H1 (cell line): ENCODE results near the gene CLP1. TPM values are rescaled to one million over a fixed set of nuclear protein-coding genes. Genes with fewer than 3 reads are reported as not detected.
A peak's percentile ranks its signal among the peaks of the same experiment; 100 is the strongest.

ENCODE experiments used
- CTCF ChIA-PET: fragments of 300-600 bp; sonication (Branson Sonifier 250); formaldehyde crosslinking; loops from one replicate; lab custom pipeline; 2021; ENCODE audit not compliant: partially characterized antibody; lab: Charles Lee
- POLR2A ChIA-PET: fragments of 300-600 bp; sonication (Branson Sonifier 250); formaldehyde crosslinking; loops from one replicate; lab custom pipeline; 2021; ENCODE audit warnings: inconsistent platforms; ENCODE audit not compliant: partially characterized antibody; lab: Charles Lee
- DNase-seq, 2 experiments: peaks; one replicate each; pipeline versions ENCODE4 v3.0.0 to v3.0.0-alpha.2; 2010 to 2022; ENCODE audit warnings: low spot score in 2 of 2, low read depth in 1 of 2, mixed read lengths in 1 of 2
- FAIRE-seq: peaks from 2 replicates; lab custom pipeline; 2011; peaks lifted over from hg19 to GRCh38; lab: Jason Lieb, UNC
- H2AFZ ChIP-seq: 2 replicates; pipeline ENCODE4 v1.8.1; 2012; ENCODE audit warnings: low read length, inconsistent platforms
- H2AK5ac ChIP-seq: 2 replicates; pipeline ENCODE4 v1.6.1; 2013; ENCODE audit warnings: low read depth, low read length
- H2BK120ac ChIP-seq: replicated peaks from 2 replicates; pipeline ENCODE3; 2013; ENCODE audit warnings: low read depth, low read length, inconsistent platforms
- H2BK12ac ChIP-seq: 2 replicates; pipeline ENCODE4 v1.6.1; 2013; ENCODE audit warnings: low read depth, low read length
- H2BK15ac ChIP-seq: 2 replicates; pipeline ENCODE4 v1.6.1; 2013; ENCODE audit warnings: low read length
- H2BK20ac ChIP-seq: 2 replicates; pipeline ENCODE4 v1.6.1; 2013; ENCODE audit warnings: low read length
- H2BK5ac ChIP-seq: 2 replicates; pipeline ENCODE4 v1.6.1; 2013; ENCODE audit warnings: low read depth, low read length
- H3K14ac ChIP-seq: 2 replicates; pipeline ENCODE4 v1.6.1; 2013; ENCODE audit warnings: inconsistent platforms; ENCODE audit not compliant: insufficient read length
- H3K18ac ChIP-seq: 2 replicates; pipeline ENCODE4 v1.6.1; 2013; ENCODE audit warnings: low read length; ENCODE audit errors: extremely low read depth
- H3K23ac ChIP-seq: 2 replicates; pipeline ENCODE4 v1.6.1; 2013; ENCODE audit warnings: inconsistent platforms; ENCODE audit not compliant: insufficient read length
- H3K23me2 ChIP-seq: 2 replicates; pipeline ENCODE4 v1.6.1; 2013; ENCODE audit warnings: low read depth, low read length
- H3K27ac ChIP-seq: 2 replicates; pipeline ENCODE4 v1.6.1; 2011; ENCODE audit warnings: low read depth, low read length, inconsistent platforms
- H3K27me3 ChIP-seq, 4 experiments: replicated peaks in 1 of 4; 1 replicate in 1 of 4; 2 replicates in 3 of 4; pipeline versions ENCODE4 v1.6.1 to v1.8.1; 2011 to 2013; ENCODE audit warnings: low read length in 3 of 4, mild to moderate bottlenecking in 3 of 4, inconsistent platforms in 2 of 4, mixed read lengths in 2 of 4, moderate library complexity in 1 of 4; ENCODE audit not compliant: control insufficient read depth in 3 of 4, insufficient read depth in 3 of 4; ENCODE audit errors: extremely low read depth in 1 of 4
- H3K36me3 ChIP-seq, 4 experiments: 2 replicates each; pipeline versions ENCODE4 v1.6.1 to v1.8.1; 2011 to 2013; ENCODE audit warnings: mild to moderate bottlenecking in 4 of 4, low read length in 3 of 4, moderate library complexity in 2 of 4, control low read depth in 1 of 4, inconsistent platforms in 1 of 4; ENCODE audit not compliant: insufficient read depth in 4 of 4, control insufficient read depth in 2 of 4
- H3K4ac ChIP-seq: replicated peaks from 2 replicates; pipeline ENCODE3; 2013; ENCODE audit warnings: low read length, low read depth, mixed read lengths, inconsistent platforms; ENCODE audit not compliant: insufficient read length
- H3K4me1 ChIP-seq, 4 experiments: replicated peaks in 1 of 4; 1 replicate in 1 of 4; 2 replicates in 3 of 4; pipeline versions ENCODE4 v1.6.1 to v1.8.1; 2011 to 2013; ENCODE audit warnings: low read length in 3 of 4, inconsistent platforms in 2 of 4, mixed read lengths in 1 of 4; ENCODE audit not compliant: insufficient read depth in 4 of 4, control insufficient read depth in 3 of 4
- H3K4me2 ChIP-seq, 2 experiments: 2 replicates each; pipeline versions ENCODE4 v1.6.1 to v1.8.1; 2011 to 2013; ENCODE audit warnings: low read depth in 2 of 2, low read length in 2 of 2, control low read depth in 1 of 2, inconsistent platforms in 1 of 2, mild to moderate bottlenecking in 1 of 2; ENCODE audit not compliant: insufficient read depth in 1 of 2
- H3K4me3 ChIP-seq, 4 experiments: fragments of 200-600, 300-600 bp in 1 of 4; sonication (generic), shearing (Covaris generic), sonication (Bioruptor Twin) in 1 of 4; 2 replicates each; pipeline versions ENCODE4 v1.5.1 to v1.8.1; 2011 to 2016; ENCODE audit warnings: low read length in 4 of 4, low read depth in 3 of 4, control low read depth in 2 of 4, inconsistent platforms in 2 of 4, mild to moderate bottlenecking in 2 of 4, mixed read lengths in 1 of 4, moderate library complexity in 1 of 4; ENCODE audit not compliant: insufficient read depth in 2 of 4; ENCODE audit errors: extremely low read depth in 1 of 4
- H3K56ac ChIP-seq: replicated peaks from 2 replicates; pipeline ENCODE3; 2013; ENCODE audit warnings: low read depth, mild to moderate bottlenecking, mixed read lengths, low read length, inconsistent platforms; ENCODE audit not compliant: insufficient read length
- H3K79me1 ChIP-seq: 2 replicates; pipeline ENCODE4 v1.6.1; 2013; ENCODE audit warnings: low read depth, low read length, control low read depth
- H3K79me2 ChIP-seq, 2 experiments: 2 replicates each; pipeline versions ENCODE4 v1.6.1 to v1.8.1; 2012 to 2013; ENCODE audit warnings: low read length in 2 of 2, mild to moderate bottlenecking in 2 of 2, inconsistent platforms in 1 of 2; ENCODE audit not compliant: insufficient read depth in 2 of 2, control insufficient read depth in 1 of 2
- H3K9ac ChIP-seq, 4 experiments: replicated peaks in 1 of 4; 1 replicate in 1 of 4; 2 replicates in 3 of 4; pipeline versions ENCODE4 v1.6.1 to v1.8.1; 2011 to 2013; ENCODE audit warnings: low read depth in 3 of 4, low read length in 3 of 4, control low read depth in 2 of 4, mild to moderate bottlenecking in 2 of 4, moderate library complexity in 2 of 4, inconsistent platforms in 1 of 4; ENCODE audit errors: extremely low read depth in 1 of 4
- H3K9me3 ChIP-seq, 2 experiments: 2 replicates each; pipeline versions ENCODE4 v1.6.1 to v1.8.1; 2012 to 2013; ENCODE audit warnings: mild to moderate bottlenecking in 2 of 2, moderate library complexity in 2 of 2, control low read depth in 1 of 2, inconsistent platforms in 1 of 2, low read depth in 1 of 2, low read length in 1 of 2, mixed read lengths in 1 of 2; ENCODE audit not compliant: insufficient read depth in 2 of 2
- H4K20me1 ChIP-seq, 2 experiments: replicated peaks in 1 of 2; 2 replicates each; pipeline versions ENCODE3 to v1.8.1; 2011 to 2013; ENCODE audit warnings: inconsistent platforms in 2 of 2, low read length in 2 of 2, mild to moderate bottlenecking in 1 of 2; ENCODE audit not compliant: insufficient read depth in 2 of 2, control insufficient read depth in 1 of 2
- H4K5ac ChIP-seq: 2 replicates; pipeline ENCODE4 v1.6.1; 2013; ENCODE audit warnings: low read length, low read depth, mixed read lengths, inconsistent platforms; ENCODE audit not compliant: insufficient read length
- H4K8ac ChIP-seq: 2 replicates; pipeline ENCODE4 v1.8.0; 2013; ENCODE audit warnings: mild to moderate bottlenecking, moderate library complexity, low read length, inconsistent platforms; ENCODE audit not compliant: insufficient read depth; ENCODE audit errors: extremely low read depth
- H4K91ac ChIP-seq: replicated peaks from 2 replicates; pipeline ENCODE3; 2013; ENCODE audit warnings: low read length, mixed read lengths, inconsistent platforms; ENCODE audit not compliant: insufficient read length
- ASH2L ChIP-seq: fragments of 200-600, 300-600 bp; sonication (generic); IDR thresholded peaks from one replicate; pipeline ENCODE4 v1.7.1; 2017; ENCODE audit warnings: low read length
- CHD2 ChIP-seq: IDR thresholded peaks from 2 replicates; pipeline ENCODE4 v1.6.1; 2012; ENCODE audit warnings: low read length, improper control_type of control experiment
- HDAC2 ChIP-seq, 2 experiments: fragments of 300-600 bp in 1 of 2; sonication (generic) in 1 of 2; IDR thresholded peaks; 2 replicates each; pipeline ENCODE4 v1.6.1; 2011 to 2012; ENCODE audit warnings: low read depth in 2 of 2, low read length in 2 of 2, mild to moderate bottlenecking in 2 of 2, moderate library complexity in 2 of 2, borderline replicate concordance in 1 of 2, inconsistent platforms in 1 of 2
- TCF12 ChIP-seq: IDR thresholded peaks from 2 replicates; pipeline ENCODE4 v1.6.1; 2011; ENCODE audit warnings: low read depth, mild to moderate bottlenecking, low read length
- TEAD4 ChIP-seq: IDR thresholded peaks from 2 replicates; pipeline ENCODE4 v1.6.1; 2012; ENCODE audit warnings: low read depth, low read length, inconsistent platforms, mixed read lengths
- WGBS, 2 experiments: shearing (Covaris generic) in 1 of 2; methylation state at CpG; one replicate each; pipeline versions ENCODE4 v1.1.6 to v1.1.7; 2013 to 2015; ENCODE audit warnings: low lambda C conversion rate in 2 of 2, mixed read lengths in 2 of 2, inconsistent platforms in 1 of 2, low coverage in 1 of 2, missing lambda C conversion rate in 1 of 2; ENCODE audit not compliant: insufficient replicate concordance in 2 of 2, insufficient coverage in 1 of 2, insufficient read length in 1 of 2; ENCODE audit errors: extremely low coverage in 1 of 2, missing lambda C conversion rate in 1 of 2; 5-methylcytosine and 5-hydroxymethylcytosine counted together
- polyA plus RNA-seq, 7 experiments: library from polyadenylated mRNA; depleted of rRNA in 3 of 7; stranded (reverse) in 5 of 7; unstranded in 2 of 7; fragments of >200 nt in 5 of 7; fragments of 200-250 nt in 2 of 7; gene quantifications; 1 replicate in 5 of 7; 2 replicates in 1 of 7; 4 replicates in 1 of 7; pipeline versions ENCODE4 v1.2.1 to v1.2.3, GENCODE V29; 2011 to 2013; ENCODE audit warnings: missing spikeins in 2 of 7, mixed read lengths in 2 of 7
- total RNA-seq: library from RNA; stranded (reverse); fragmentation: NEBNext Ultra II Directional; extraction: Animal tissue kit (Norgen Biotek cat#: 25700); gene quantifications from 2 replicates; pipeline ENCODE4 v1.2.1, GENCODE V29; 2021

The CLP1 gene
- total and polyA plus RNA-seq, 2 of the 8 experiments (the other 6 are each of a cell fraction or from before 2014, with no cell fraction given) = 29.4 to 29.9 TPM

DNA sequence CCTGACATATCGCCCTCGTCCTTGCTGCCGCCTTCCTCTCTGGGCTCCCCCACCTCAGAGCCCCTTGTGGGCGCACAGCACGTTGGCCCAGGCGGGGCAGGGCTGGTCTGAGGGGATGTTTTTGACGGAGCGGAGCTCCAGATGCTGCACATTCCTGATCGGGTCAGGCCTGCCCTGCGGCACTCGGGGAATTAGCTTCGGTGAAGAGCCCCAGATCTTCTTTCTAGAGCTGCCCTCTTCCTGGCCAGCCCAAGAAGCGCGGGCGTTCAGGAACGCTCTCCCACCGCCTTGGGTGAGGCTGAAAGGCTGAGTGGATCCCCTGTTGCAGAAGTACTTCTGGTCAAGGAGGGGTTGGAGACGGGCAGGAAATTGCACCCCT is 19.9 kb upstream of the CLP1 start:
- FAIRE-seq (no peak), DNase-seq (no peak)
- no peak overlapping the region for H2AFZ ChIP-seq
- H3K4ac ChIP-seq = peak overlapping the region; percentile 34
- peaks cover 11 to 31% (median 22%) of the 10 kb centered on the region in 4 experiments for H3K4me1 ChIP-seq
- peaks cover 7 to 23% (median 11%) of the 10 kb centered on the region in 4 experiments; a peak in 6 of 8 replicates for H3K36me3 ChIP-seq
- peak overlapping the region; percentile 27 to 100 (median 68); a peak in 7 of 8 replicates for H3K4me3 ChIP-seq
- H2BK5ac ChIP-seq = peak overlapping the region; percentile 100
- H3K9me3 ChIP-seq = no peaks in the 10 kb centered on the region
- H3K14ac ChIP-seq = peak overlapping the region; percentile 9
- H2BK12ac ChIP-seq = peak overlapping the region; percentile 98
- WGBS, 2 experiments = 15% methylated on average over 18 of the region's 18 CpGs; no CpG with 5 or more reads in 1 of the 2 experiments
- H4K91ac ChIP-seq = peak overlapping the region; percentile 92
- H3K79me2 ChIP-seq = peaks cover 0 to 37% of the 10 kb centered on the region in 2 experiments; a peak in 2 of 4 replicates
- peak overlapping the region; percentile 97 for H3K27ac ChIP-seq
- H2BK20ac ChIP-seq = peak overlapping the region; percentile 75
- H3K23ac ChIP-seq = no peak overlapping the region
- no peaks in the 10 kb centered on the region; a peak in 1 of 7 replicates for H3K27me3 ChIP-seq
- H2AK5ac ChIP-seq = peak overlapping the region; percentile 56
- H4K20me1 ChIP-seq = peaks cover 12 to 19% of the 10 kb centered on the region in 2 experiments
- peak overlapping the region; percentile 97; the same call in 1 of the 2 replicates for H4K8ac ChIP-seq
- H4K5ac ChIP-seq = peak overlapping the region; percentile 89
- TF ChIP-seq TEAD4 = peak; percentile 29; the same call in 1 of the 2 replicates
- TF ChIP-seq CHD2 = no peak
- peak; percentile 74 for TF ChIP-seq ASH2L
- TF ChIP-seq TCF12 = no peak
- no peak for TF ChIP-seq HDAC2 (IDR thresholded peaks at IDR 0.05; ENCODE audit: borderline replicate concordance in 1 of 2, low read depth in 2 of 2, low read length in 2 of 2)
- H3K79me1 ChIP-seq = peaks cover 10% of the 10 kb centered on the region; the same call in 1 of the 2 replicates
- peak overlapping the region; percentile 69 to 94 for H3K4me2 ChIP-seq
- H3K18ac ChIP-seq = peak overlapping the region; percentile 100
- H2BK15ac ChIP-seq = peak overlapping the region; percentile 99; the same call in 1 of the 2 replicates
- ChIA-PET POLR2A (interaction anchor here (0.7 to 29.6 kb wide), 14 partner anchors 16 to 940 kb away, joined by 3 to 1546 read pairs (median 5); partner anchors contain the start of genes CLP1, MED19, SERPING1 and SLC43A1), CTCF (interaction anchor here (0.7 to 14.3 kb wide), 8 partner anchors 8 to 121 kb away, joined by 3 to 357 read pairs (median 4); partner anchors contain the start of genes SERPING1 and UBE2L6)
- peak overlapping the region; percentile 89 for H2BK120ac ChIP-seq
- peaks cover 17% of the 10 kb centered on the region for H3K23me2 ChIP-seq
- H3K56ac ChIP-seq = peak overlapping the region; percentile 32
- H3K9ac ChIP-seq = peak overlapping the region in 3 of 4 experiments; percentile 76 to 87 (median 83); a peak in 6 of 7 replicates
